GM23248 (cell line): ENCODE data around the gene C20orf202.

ENCODE experiments used
- EZH2 ChIP-seq: fragments of 200-600 bp; sonication (generic); IDR thresholded peaks from 2 replicates; pipeline ENCODE4 v1.6.1; 2018; ENCODE audit warnings: antibody characterized with exemption, mild to moderate bottlenecking; ENCODE audit not compliant: insufficient read depth, poor library complexity, severe bottlenecking
- EZH2phosphoT487 ChIP-seq: fragments of 200-600 bp; sonication (generic); IDR thresholded peaks from 2 replicates; pipeline ENCODE4 v1.6.1; 2018; ENCODE audit warnings: antibody characterized with exemption, moderate library complexity, mild to moderate bottlenecking, low read depth; ENCODE audit not compliant: insufficient read depth

- TF ChIP-seq EZH2 (no peak), EZH2phosphoT487 (no peak)
These were observed 16.8 kb upstream of the C20orf202 start for GRCh38 chr20:1186367-1186991.
